Hypothalamus (tissue), 51 donors: ENCODE measurements around the gene ATP2A2.
"Not testable (repeated sequence)": the region's sequence is repeated elsewhere in the genome, so short reads cannot be mapped to it uniquely, and the experiment has no call there.

Experiments
- DNase-seq, 51 donors: peaks; one replicate each; lab custom pipeline; 2025; lab: John Stamatoyannopoulos, UW

ATP2A2 gene

DNA sequence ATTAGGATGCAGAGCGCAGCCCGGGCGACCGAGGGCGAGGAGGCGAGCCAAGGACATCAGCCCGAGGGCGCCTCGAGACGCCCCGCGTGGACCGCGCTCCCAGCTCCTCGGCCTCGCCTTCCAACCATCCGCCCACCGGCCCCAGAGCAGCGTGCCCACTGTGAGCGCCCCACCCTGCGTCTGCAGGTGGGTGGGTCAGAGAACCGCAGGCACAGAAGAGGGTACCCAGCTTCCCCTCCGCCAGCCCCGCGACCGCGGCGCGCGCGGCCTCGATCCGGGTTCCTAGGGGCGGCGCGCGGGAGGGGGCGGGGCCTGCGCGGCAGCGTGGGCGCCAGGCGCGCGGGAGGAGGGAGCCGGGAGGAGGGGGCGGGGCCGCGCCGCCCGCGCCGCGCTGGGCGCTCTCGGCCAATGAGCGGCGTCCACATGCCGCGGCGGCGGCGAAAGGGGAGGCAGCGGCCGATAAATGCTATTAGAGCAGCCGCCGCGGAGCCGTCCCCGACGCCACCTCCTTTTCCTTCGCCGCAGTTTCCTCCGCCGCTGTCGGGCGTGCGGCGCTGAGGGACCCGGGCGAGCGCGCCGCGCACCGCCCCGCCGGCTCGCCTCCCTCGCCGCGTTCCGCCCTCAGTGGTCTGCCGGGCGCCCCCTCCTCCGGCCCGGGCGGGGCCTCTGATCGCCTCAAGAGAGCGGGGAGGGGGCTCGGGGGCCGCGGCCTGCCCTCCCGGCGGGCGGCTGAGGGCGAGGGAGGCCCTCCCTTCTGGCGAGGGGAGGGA lies at the start of gene ATP2A2:
Gene ATP2A2, plus strand, starts transcription at position 469 of the 770 bp plus-strand sequence. CDS start 543 bp downstream, outside the sequence.
- peak in 50 of 51 donors; percentile 40 to 93 (median 82) for DNase-seq

DNA sequence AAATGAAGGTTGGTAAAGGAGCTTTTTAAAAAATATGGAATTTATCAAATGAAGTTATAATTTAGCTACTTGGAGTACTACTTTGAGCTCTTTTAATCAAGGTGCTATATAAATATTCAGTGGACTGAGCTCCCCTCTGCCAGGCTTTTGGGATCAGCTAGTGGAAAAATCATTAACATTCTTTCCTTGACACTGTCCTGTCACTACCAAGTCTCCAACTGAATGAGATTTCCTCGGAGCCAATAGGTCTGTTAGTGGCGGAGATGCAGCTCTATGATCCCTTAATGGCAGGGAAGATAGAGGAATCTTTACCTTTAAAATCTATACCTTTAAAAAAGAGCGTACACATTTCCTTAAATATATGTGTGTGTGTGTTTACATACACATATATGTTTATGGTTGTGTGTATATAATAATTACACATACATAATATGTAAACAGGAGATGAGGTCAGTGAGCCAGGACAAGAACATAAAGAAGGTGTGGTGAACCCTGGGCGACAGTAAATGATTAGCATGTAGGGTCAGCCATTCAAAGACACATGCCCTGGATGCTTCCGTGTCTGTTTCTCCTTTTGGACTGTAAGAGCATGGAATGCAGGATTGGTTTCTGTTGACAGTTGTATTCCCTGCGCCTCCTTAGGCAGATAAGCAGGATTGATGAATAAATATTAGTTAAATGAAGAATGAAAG lies 47.7 kb upstream of the ATP2A2 start:
- no peak for DNase-seq

DNA sequence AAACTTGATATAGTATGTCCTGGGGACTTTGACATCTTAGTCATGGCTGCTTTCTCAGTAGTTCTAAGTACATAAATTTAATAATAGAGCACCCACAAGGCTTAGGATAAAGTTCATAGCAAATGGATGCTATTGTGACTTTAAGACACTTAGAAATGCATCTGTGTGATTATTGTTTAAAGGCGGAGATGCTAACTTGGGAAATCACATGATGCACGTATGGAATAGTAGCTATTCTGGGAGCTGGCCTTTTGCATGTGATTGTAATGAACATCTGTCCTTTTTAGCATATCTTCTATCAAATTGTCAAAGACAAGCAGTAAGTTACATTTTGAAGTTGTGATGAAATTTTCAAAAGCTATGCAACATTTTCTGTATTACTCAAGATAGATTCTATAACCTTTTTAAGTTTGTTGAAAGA lies 46.7 kb upstream of the ATP2A2 start:
- DNase-seq: no peak

DNA sequence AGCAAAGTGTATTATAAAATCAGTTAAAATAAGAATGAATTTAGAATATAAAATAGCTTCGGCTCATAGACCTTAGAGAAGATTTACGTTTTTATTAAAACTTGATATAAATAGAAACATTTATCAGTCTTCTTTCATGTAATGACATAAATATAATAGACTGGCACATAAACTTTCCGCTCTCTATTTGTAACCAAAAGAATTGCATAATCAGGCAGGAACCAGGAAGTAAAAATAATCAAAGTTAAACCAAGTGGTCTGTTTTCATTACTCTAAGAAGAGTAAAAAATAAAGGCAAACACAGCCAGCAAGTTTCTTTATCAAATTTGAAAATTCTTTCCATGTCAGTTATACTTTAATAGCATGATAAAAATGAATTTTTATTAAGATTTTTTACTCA lies 46.3 kb upstream of the ATP2A2 start:
- no peak for DNase-seq

DNA sequence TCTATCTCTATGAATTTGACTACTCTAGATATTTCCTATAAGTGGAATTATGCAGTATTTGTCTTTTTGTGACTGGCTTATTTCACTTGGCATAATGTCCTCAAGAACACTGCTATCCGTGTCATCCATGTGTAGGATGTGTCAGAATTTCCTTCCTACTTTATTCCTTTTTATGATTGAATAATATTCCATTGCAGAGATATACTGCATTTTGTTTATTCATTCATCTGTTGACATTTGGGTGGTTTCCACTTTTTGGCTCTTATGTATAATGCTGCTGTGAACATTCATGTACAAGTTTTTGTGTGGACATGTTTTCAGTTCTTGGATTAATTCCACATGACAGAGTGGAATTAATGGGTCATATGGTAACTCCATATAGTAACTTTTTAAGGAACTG lies 45.7 kb upstream of the ATP2A2 start:
- DNase-seq: no peak

DNA sequence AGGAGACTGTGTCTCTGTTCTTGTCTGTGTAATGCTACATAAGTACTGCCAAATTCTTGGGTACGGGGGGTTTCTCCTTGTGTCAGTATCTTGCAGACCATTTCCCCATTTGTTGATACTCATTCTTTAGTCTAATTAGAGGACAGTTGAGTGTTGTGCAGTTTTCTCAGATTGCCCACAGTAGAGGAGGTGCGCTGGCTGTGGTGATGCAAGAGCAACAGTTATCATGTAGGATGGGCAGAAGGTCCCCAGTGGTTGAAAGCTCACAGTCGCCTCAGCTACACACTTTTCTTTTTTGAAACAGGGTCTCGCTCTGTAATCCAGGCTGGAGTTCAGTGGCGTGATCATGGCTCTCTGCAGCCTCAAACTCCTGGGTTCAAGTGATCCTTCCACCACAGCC lies 37.8 kb upstream of the ATP2A2 start:
- no peak for DNase-seq

DNA sequence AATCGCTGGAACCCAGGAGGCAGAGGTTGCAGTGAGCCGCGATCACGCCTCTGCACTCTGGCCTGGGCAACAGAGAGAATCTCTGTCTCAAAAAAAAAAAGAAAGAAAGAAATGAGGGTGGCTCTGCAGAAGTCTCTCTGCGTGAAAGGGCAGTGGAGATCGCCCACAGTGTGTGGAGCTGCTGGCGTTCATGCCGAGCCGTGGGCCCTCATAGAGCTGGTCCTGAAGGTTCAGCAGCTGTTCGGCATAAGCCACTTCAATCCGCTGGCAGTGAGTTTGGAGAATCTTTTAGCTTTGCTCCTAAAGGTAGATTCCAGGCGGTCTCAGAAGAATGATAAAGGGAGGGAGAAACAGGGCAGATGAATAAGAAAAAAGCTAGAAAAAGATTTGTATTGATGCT lies 36.7 kb upstream of the ATP2A2 start:
- DNase-seq: no peak

DNA sequence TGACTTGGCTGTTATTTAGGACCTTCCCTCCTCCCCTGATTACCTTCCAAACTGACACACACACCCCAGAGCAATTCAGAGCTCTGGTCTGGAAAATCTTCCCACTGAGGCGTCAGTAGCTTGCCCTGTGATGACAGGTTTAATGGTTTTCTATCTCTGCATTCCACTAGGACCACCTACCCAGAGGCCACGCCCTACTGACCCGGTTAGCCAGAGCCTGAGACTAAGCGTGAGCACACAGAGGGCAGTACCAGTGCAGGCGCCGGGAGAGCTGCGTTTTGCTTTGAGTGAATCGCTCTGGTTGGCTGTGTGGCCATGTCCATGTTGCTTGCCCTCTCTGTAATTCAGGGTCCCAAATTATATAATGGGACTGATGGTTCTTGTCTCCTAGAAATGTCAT lies 36.2 kb upstream of the ATP2A2 start:
- no peak for DNase-seq

DNA sequence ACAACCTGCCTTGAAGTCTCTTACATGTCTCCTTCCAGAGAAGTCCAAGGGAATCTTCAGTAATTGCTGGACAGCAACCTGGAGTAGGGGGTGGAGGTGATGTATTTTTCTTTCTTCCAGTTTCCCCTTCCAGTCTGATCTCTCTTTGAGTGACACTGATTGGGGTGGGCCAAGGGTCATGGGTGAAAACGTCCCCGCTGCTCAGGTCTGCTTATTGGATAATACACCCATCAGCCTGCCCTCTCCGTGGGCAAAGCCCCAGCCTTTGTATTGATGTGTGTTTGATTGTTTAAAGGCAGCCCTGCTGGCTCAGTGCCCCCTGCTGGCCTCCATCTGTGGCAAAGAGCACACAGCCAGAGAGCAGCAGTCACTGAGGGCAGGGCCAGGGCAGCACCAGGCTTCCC lies 35.7 kb upstream of the ATP2A2 start:
- peak in 4 of 51 donors; percentile 6 to 17 (median 13) for DNase-seq

DNA sequence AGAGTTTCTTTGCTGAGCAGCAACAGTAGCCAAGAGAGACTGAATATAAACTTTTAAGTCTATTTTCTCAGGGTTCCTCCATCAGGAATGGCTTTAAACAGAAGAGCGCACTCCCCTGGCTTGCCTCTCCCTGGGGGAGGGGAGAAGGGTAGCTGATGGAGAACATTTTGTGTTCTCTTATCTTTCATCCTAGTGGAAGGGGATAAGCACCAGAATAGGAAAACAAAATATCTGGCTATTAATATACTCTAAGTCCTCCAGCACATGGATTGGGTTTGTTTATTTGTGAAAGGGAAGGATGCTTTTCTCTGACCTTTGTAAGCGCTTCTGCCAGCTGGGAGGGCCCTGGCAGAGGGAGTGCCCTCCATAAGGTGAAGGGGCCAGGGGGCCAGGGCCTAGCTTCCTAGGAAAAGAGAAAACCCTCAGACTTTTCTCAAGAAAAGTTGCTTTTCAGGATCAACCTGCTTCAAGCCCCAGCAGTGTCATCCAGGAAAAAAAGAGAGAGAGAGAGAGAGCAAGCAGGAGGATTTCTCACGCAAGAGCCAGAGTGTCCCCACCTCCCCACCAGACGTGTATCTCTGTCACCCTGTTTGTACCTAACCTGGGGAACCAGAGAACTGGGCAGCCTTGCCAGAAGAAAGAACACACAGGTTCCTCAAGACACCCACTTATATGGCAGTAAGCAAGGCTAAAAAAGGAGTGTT lies 34.3 kb upstream of the ATP2A2 start:
- DNase-seq: no peak

DNA sequence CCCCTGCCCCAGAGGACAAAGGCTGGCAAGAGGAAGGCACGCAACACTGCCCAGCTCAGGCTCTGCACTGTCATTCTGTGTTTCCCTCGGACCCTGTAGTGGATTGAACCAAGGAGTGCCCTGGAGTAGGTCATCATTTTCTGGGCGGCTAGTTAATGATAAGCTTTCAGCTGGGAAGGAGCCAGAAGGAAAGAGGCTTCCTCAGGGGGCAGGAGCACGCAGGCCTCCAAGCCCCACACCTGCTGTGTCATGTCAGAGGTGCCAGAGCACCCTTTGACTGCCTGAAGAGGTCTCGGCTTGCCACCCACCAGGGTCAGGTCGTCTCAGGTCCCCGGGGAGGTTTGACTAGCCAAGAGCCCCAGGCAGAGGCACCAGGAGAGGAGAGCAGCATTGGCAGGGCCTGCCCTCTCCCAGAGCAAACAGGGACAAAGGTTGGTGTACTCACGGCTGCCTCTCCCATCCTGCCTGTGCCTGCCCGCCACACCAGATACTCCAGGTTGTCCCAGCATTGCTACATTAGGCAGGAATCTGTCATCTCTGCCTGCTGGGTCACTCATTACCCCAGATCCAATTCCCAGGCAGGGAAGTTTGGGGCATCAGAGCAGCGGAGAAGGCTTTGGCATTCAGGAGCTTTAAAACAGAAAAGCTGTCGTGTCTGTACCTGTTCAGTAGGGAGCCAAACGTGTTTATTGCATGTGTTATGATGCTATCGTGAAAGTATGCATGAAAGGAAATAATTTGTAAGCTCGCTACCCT lies 33.5 kb upstream of the ATP2A2 start:
- DNase-seq: no peak

DNA sequence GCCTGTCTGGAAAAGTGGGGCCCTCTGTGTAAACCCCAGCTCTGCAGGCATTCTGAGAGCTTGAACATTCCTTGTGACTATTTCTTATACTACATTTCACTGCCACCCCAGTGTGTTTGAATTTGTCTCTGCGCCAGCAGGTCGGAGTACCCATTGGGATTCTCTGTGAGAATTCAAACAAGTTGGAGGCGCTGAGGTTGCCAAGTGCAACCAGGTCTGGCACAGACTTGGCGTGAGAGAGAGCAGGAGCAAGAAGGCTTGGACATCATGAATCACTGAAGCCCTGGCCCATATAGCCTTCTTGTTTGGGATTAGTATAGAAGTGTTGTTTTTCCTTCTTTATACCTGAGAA lies 33.0 kb upstream of the ATP2A2 start:
- peak in 1 of 51 donors; percentile 12 for DNase-seq

DNA sequence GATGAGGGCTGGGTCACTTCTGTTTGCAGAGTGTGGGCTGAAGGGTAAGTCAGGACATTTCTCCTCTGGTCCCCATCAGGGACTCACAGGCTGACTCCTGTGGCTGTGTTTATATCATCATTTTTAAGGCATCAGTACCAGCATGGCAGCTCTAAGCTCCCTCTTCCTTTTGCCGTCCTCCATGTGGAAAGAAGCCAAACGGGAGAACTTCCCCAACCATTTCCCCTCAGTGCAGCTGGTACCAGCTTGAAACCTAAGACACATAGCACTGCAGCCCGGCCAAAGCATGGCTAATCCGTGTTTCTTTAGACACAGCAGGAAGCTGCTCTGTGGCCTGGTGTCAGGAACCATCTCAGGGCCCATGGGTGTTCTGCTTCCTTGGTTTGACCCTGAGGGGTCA lies 31.9 kb upstream of the ATP2A2 start:
- peak in 1 of 51 donors; percentile 11 for DNase-seq

DNA sequence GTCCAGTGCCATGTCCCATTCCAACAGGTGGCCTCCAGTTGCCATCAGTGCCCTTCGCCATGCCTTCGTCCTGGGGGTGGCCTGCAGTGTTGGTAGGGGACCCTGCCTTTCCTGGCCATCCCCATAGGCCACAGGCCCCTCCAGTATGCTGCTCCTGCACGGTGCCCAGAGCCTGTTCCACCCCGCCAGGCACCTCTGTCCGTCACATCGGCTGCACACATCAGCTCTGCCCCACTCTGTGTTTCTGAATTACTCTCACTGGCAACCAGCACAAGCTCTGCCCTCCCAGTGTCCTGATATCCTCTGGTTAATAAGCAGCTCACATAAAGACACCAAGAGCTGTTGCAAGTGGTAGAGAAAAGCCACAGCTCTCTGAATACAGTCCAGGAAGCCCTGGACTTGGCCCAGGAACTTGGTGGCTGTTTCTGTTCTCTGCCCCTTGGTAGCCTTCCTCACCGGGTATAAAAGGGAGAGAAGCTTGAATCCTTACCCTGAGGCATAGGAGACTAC lies 31.3 kb upstream of the ATP2A2 start:
- DNase-seq: peak in 24 of 51 donors; percentile 12 to 70 (median 32)

DNA sequence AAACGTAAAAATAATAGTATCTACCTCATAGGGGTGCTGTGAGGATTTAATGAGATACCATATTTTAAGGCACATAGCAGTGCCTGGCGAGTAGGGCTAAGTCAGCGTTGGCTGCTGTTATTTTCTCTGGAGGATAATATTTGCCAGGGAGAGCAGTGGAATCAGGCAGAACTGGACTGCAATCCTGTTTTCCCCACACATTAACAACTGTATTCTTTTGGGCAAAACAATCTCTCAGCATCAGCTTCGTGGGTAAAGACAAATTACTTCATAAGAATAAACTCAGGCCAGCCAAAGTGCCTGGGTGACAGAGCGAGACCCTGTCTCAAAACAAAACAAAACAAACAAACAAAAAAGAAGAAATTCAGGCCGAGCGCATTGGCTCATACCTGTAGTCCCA lies 29.7 kb upstream of the ATP2A2 start:
- no peak for DNase-seq

DNA sequence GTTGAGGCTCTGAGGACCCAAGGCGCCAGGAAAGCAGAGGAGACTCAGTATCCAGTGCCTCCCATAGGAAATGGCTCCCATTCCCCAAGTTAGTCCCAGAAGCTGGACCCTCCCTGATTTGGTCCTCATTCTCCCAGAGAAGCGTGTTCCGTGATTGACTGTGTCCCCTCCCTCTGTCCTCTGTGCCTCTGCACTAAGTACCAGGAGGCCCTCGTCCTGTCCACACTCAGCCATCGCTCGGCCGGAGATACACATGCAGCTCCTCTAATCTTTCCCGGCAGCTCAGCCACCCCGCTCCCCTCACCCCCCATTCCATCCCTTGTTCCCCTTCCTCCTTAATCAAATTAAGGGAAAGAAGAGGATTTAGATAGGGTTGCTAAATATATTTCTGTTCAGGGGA lies 28.3 kb upstream of the ATP2A2 start:
- DNase-seq: no peak

DNA sequence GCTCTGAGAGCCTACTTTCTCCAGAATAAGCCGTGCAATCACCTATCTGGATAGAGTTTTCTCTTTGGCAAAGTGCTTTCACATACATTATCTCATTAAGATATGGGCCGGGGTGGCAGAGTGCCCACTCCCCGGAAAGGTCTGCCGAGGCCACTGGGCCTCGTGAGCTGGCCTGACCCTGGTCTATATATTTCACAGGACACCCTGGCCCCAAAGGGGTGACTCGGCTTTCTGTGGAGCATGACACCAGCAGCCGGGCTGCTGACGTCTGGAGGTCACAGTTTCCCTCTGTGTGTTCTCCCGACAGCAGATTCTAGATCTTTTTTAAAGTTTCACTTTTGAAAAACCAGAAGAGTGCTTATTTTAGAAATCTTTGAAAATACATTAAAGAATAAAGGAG lies 27.9 kb upstream of the ATP2A2 start:
- peak in 7 of 51 donors; percentile 6 to 22 (median 15) for DNase-seq

DNA sequence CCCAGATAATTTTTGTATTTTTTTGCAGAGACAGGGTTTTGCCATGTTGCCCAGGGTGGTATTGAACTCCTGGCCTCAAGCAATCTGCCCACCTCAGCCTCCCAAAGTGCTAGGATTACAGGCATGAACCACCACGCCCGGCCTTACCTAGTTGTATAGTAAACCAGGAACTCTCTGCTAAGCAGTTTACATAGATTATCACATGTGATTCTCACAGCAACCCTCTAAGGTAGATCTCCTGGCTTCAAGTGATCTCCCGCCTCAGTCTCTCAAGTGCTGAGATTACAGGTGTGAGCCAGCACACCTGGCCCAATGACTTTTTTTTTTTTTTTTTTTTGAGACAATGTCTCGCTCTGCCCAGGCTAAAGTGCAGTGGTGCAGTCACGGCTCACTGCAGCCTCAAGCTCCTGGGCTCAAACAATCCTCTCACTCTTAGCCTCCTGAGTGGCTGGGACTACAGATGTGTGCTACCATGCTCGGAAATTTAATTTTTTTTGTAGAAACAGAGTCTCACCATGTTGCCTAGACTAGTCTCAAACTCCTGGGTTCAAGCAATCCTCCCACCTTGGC lies 26.0 kb upstream of the ATP2A2 start:
- DNase-seq: no peak

DNA sequence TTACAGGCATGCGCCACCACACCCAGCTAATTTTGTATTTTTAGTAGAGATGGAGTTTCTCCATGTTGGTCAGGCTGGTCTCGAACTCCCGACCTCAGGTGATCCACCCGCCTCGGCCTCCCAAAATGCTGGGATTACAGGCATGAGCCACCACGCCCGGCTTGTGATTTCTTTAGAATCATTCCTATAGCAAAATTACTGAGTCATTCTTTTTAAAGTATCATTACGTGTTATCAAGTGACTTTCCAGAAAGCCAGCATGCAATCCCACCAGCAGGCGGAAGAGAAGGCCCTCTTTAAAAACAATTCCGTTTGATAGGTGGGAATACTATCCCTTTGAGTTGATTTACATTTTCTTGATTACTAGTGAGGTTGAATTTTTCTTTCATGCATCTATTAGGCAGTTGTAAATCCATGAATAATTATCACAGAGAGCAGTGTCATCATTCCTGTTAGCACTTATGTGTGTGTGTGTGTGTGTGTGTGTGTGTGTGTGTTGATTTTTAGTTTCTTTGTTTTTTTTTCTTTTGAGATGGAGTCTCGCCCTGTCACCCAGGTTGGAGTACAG lies 25.1 kb upstream of the ATP2A2 start:
- DNase-seq: not testable (repeated sequence)
